ENCODE results near the gene C6orf136. TPM values are rescaled to one million over a fixed set of nuclear protein-coding genes. Genes with fewer than 3 reads are reported as not detected.
"Not testable (repeated sequence)": the region's sequence is repeated elsewhere in the genome, so short reads cannot be mapped to it uniquely, and the experiment has no call there.

C6orf136 gene, protein sequence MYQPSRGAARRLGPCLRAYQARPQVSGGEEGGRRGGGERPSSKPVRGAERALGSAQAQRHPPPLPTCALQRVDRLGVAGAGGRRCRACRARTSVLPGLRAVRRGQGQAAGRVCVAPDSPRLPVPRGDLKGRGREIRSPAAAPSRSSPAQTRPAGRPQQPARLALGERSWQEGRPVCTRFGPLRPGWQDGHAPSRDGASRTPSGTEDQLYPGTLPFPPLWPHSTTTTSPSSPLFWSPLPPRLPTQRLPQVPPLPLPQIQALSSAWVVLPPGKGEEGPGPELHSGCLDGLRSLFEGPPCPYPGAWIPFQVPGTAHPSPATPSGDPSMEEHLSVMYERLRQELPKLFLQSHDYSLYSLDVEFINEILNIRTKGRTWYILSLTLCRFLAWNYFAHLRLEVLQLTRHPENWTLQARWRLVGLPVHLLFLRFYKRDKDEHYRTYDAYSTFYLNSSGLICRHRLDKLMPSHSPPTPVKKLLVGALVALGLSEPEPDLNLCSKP
- total RNA-seq (10 to 100 TPM; 15.2 to 16.4 TPM), polyA plus RNA-seq (ENCODE audit: insufficient read length in 6 of 6) (10 to 100 TPM; 10.7 to 18.1 (median 14.4) TPM)
- long read RNA-seq, donor 1, transcript C6orf136-203 (6 exons, 1,402 nt): major isoform, 5 of 8 reads
- long read RNA-seq, donor 1, partial matches to known transcripts: 0 of 8 reads
- long read RNA-seq, donor 1, other reads (novel, unspliced or antisense): 0 of 8 reads
- long read RNA-seq, donor 2, partial matches to known transcripts: 0 of 4 reads
- long read RNA-seq, donor 2, other reads (novel, unspliced or antisense): 0 of 4 reads
- long read RNA-seq, donor 3, partial matches to known transcripts: 0 of 1 reads
- long read RNA-seq, donor 3, other reads (novel, unspliced or antisense): 0 of 1 reads
- long read RNA-seq, donor 4, partial matches to known transcripts: 1 of 6 reads
- long read RNA-seq, donor 4, other reads (novel, unspliced or antisense): 1 of 6 reads
- long read RNA-seq, donor 5, partial matches to known transcripts: 0 of 1 reads
- long read RNA-seq, donor 5, other reads (novel, unspliced or antisense): 0 of 1 reads
- long read RNA-seq, donor 6, partial matches to known transcripts: 0 of 5 reads
- long read RNA-seq, donor 6, other reads (novel, unspliced or antisense): 0 of 5 reads
- long read RNA-seq, donor 7, partial matches to known transcripts: 0 of 1 reads
- long read RNA-seq, donor 7, other reads (novel, unspliced or antisense): 0 of 1 reads
- long read RNA-seq, donor 8, partial matches to known transcripts: 8 of 11 reads
- long read RNA-seq, donor 8, other reads (novel, unspliced or antisense): 0 of 11 reads
- long read RNA-seq, donor 9: 0 reads
- long read RNA-seq, donor 10, partial matches to known transcripts: 0 of 3 reads
- long read RNA-seq, donor 10, other reads (novel, unspliced or antisense): 0 of 3 reads
- long read RNA-seq, donor 11, transcript C6orf136-201 (6 exons, 1,978 nt): major isoform, 5 of 16 reads
- long read RNA-seq, donor 11, partial matches to known transcripts: 5 of 16 reads
- long read RNA-seq, donor 11, other reads (novel, unspliced or antisense): 0 of 16 reads
- long read RNA-seq, donor 12, partial matches to known transcripts: 0 of 8 reads
- long read RNA-seq, donor 12, other reads (novel, unspliced or antisense): 0 of 8 reads

- H3K9me3 ChIP-seq: no peaks in the 10 kb centered on the region
- H3K4me3 ChIP-seq: peak within 1 kb of the TSS; percentile 94 to 99
- TF ChIP-seq, protein P1, sequence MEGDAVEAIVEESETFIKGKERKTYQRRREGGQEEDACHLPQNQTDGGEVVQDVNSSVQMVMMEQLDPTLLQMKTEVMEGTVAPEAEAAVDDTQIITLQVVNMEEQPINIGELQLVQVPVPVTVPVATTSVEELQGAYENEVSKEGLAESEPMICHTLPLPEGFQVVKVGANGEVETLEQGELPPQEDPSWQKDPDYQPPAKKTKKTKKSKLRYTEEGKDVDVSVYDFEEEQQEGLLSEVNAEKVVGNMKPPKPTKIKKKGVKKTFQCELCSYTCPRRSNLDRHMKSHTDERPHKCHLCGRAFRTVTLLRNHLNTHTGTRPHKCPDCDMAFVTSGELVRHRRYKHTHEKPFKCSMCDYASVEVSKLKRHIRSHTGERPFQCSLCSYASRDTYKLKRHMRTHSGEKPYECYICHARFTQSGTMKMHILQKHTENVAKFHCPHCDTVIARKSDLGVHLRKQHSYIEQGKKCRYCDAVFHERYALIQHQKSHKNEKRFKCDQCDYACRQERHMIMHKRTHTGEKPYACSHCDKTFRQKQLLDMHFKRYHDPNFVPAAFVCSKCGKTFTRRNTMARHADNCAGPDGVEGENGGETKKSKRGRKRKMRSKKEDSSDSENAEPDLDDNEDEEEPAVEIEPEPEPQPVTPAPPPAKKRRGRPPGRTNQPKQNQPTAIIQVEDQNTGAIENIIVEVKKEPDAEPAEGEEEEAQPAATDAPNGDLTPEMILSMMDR (IDR thresholded peaks at IDR 0.05): no peak
- H3K4me1 ChIP-seq: peaks cover 4 to 42% of the 10 kb centered on the region in 2 donors
- ATAC-seq (peak; percentile 92), DNase-seq (peak; percentile 83 to 98 (median 94))
- H3K27me3 ChIP-seq: no peaks in the 10 kb centered on the region
- peaks cover 0 to 31% of the 10 kb centered on the region in 2 donors for H3K36me3 ChIP-seq
- peak within 1 kb of the TSS; percentile 85 to 91 for H3K27ac ChIP-seq
- intact Hi-C loops (cut with DNase I): no loop called here
Observed at GRCh38 chr6:30646450-30647241, at the start of gene C6orf136. Gene C6orf136 (plus strand): TSS chr6:30647133. CDS start chr6:30647232, 99 bp downstream.

DNA sequence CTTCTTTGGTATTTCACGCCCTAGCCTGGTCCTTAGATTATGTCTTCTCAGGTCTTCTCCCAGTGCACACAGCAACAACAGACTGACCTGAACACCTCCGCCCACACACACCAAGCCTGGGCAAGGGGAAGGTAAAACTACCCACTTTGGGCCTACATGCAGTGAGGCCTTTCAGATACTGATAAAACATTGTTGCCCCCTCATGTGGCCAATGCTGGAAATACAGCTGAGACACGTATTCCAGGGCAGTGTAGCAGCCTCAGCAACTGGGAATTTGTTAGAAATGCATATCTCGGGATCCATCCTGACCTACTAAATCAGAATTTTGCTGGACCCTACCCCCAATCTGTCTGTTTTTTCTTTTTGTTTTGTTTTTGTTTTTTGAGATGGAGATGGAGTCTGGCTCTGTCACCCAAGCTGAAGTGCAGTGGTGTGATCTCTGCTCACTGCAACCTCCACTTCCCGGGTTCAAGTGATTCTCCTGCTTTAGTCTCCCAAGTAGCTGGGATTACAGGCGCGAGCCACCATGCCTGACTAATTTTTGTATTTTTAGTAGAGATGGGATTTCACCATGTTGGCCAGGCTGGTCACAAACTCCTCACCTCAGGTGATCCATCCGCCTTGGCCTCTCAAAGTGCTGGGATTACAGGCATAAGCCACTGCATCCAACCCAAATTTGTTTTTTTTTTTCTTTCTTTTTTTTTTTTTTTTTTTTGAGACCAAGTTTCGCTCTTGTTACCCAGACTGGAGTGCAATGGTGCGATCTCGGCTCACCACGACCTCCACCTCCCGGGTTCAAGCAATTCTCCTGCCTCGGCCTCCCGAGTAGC is 49.4 kb upstream of the C6orf136 start:
- H3K9me3 ChIP-seq; intact Hi-C loops (cut with DNase I); H3K27me3 ChIP-seq; H3K4me3 ChIP-seq; H3K4me1 ChIP-seq; H3K27ac ChIP-seq: not testable (repeated sequence)
- H3K36me3 ChIP-seq: peaks cover 0 to 71% of the 10 kb centered on the region in 2 donors
- DNase-seq: peak in 3 of 4 donors; percentile 44 to 71 (median 62)
- TF ChIP-seq, protein P1 (IDR thresholded peaks at IDR 0.05): peak; percentile 78 to 83
- ATAC-seq: peak; percentile 90

DNA sequence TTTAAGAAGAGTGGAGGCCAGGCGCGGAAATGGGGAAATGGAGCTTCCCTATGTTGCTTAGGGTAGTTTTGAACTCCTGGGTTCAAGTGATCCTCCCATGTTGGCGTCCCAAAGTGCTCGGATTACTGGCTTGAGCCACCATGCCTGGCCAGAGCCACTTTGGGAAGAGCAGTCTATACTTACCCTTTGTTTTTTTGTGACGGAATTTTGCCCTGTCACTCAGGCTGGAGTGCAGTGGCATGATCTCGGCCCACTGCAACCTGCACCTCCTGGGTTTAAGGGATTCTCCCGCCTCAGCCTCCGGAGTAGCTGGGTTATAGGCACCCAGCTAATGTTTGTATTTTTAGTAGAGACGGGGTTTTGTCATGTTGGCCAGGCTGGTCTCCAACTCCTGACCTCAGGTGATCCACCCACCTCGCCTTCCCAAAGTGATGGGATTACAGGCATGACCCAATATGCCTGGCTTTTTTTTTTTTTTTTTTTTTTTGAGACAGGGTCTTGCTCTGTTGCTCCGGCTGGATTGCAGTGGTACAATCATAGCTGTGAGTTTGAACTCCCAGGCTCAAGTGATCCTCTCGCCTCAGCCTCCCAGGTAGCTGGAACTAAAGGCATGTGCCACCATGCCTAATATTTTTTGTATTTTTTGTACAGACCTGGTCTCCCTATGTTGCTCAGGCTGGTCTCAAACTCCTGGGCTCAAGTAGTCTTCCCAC is 47.9 kb upstream of the C6orf136 start:
- Histone ChIP-seq H3K36me3 (peaks cover 4 to 73% of the 10 kb centered on the region in 2 donors), H3K4me3 (no peak overlapping the region), H3K4me1 (no peaks in the 10 kb centered on the region), H3K9me3 (no peaks in the 10 kb centered on the region), H3K27ac (no peak overlapping the region), H3K27me3 (no peaks in the 10 kb centered on the region)
- intact Hi-C loops (cut with DNase I): no loop called here
- ATAC-seq (no peak), DNase-seq (no peak)
- TF ChIP-seq, protein P1 (IDR thresholded peaks at IDR 0.05): no peak

Data from left lung (tissue), 14 donors.